NT2/D1 (cell line): ENCODE results near the gene PTH2.

Experiments used
- YY1 ChIP-seq: IDR thresholded peaks from 2 replicates; pipeline ENCODE4 v1.6.1; 2011; ENCODE audit not compliant: insufficient read length, insufficient read depth
- ZNF274 ChIP-seq: IDR thresholded peaks from 2 replicates; pipeline ENCODE4 v1.6.1; 2011; ENCODE audit warnings: mild to moderate bottlenecking, low read depth, low read length

- TF ChIP-seq ZNF274, result no peak
- TF ChIP-seq YY1, result no peak
These were observed 4.1 kb downstream of the PTH2 start for GRCh38 chr19:49419173-49419572.
